Pancreas (tissue), 10 donors: ENCODE measurements around the gene SIK2. TPM values are rescaled to one million over a fixed set of nuclear protein-coding genes. Genes with fewer than 3 reads are reported as not detected.

Experiments
- ATAC-seq, 4 donors: fragments of 200-7000 bp; cut with Tn5 transposase; one replicate each; pipeline versions ENCODE4 v1.8.0 to v1.9.1; 2020; ENCODE audit warnings: mild to moderate bottlenecking in 4 of 4, moderate library complexity in 4 of 4
- DNase-seq, 6 donors: peaks; one replicate each; pipeline ENCODE4 v3.0.0-alpha.2; 2020
- FAIRE-seq: peaks from 2 replicates; lab custom pipeline; 2012; peaks lifted over from hg19 to GRCh38; lab: Jason Lieb, UNC
- H3K27ac ChIP-seq, 4 donors: fragments of 200-600 bp; sonication (generic); 1 replicate in 3 of 4; 2 replicates in 1 of 4; pipeline versions ENCODE4 v1.5.0 to v1.8.0; 2020
- H3K27me3 ChIP-seq, 4 donors: fragments of 200-600 bp; one replicate each; pipeline ENCODE4 v1.8.0; 2021
- H3K36me3 ChIP-seq, 3 donors: fragments of 200-600 bp; sonication (generic) in 1 of 3; one replicate each; pipeline versions ENCODE4 v1.5.0 to v1.8.0; 2020 to 2021
- H3K4me1 ChIP-seq, 3 donors: fragments of 200-600 bp; one replicate each; pipeline ENCODE4 v1.8.0; 2021
- H3K4me3 ChIP-seq, 4 donors: fragments of 200-600 bp; sonication (generic) in 2 of 4; one replicate each; pipeline versions ENCODE4 v1.5.0 to v1.8.0; 2020 to 2021
- H3K9me3 ChIP-seq, 4 donors: fragments of 200-600 bp; one replicate each; pipeline ENCODE4 v1.8.0; 2021
- WGBS, 2 donors: extraction: QIAGEN DNeasy Blood & Tissue Kit; methylation state at CpG; one replicate each; pipeline ENCODE4 v1.1.7; 2013; 5-methylcytosine and 5-hydroxymethylcytosine counted together
- intact Hi-C, 3 donors: fragments of 100-400 bp; cut with DNase I; formaldehyde crosslinking; loops; one replicate each; pipeline versions ENCODE4 v1.11.1 to v1.14.2; 2022
- polyA plus RNA-seq, 2 donors: library from polyadenylated mRNA; stranded (reverse); fragments of 200-250 nt; gene quantifications; one replicate each; pipeline ENCODE4 v1.2.3, GENCODE V29; 2013
- total RNA-seq, 6 donors: library from RNA; stranded (reverse); fragmentation: NEBNext Ultra II Directional in 4 of 6; extraction: Animal tissue kit (Norgen Biotek cat#: 25700) in 4 of 6; gene quantifications; one replicate each; pipeline versions ENCODE4 v1.2.1 to v1.2.4, GENCODE V29; 2021 to 2023
- TF ChIP-seq, protein P1 (sequence below), 4 donors: fragments of 200-600 bp; sonication (generic) in 3 of 4; IDR thresholded peaks; one replicate each; pipeline versions ENCODE4 v1.5.0 to v1.8.0; 2021; ENCODE audit warnings: antibody characterized with exemption in 4 of 4
- donor health status: healthy with polysubstance abuse.
- donor health status: DM: no; HTN: no; CAD: no; lungs with moderate emphysema.
- donor health status: DM: no; HTN: no; CAD: no.
- donor health status: control.
- donor health status: control.
- donor health status: Bipolar disorder and iron deficiency.
- donor health status: DM: yes; HTN: yes; CAD: no.
- donor health status: DM: no; HTN: no; CAD: no.
- donor health status: DM: no; HTN: no; CAD: no.
- donor health status: DM: yes; HTN: yes; CAD: no.

SIK2 gene
- total and polyA plus RNA-seq, 8 donors: 4.7 to 24.7 (median 17.5) TPM

- TF ChIP-seq, protein P1, sequence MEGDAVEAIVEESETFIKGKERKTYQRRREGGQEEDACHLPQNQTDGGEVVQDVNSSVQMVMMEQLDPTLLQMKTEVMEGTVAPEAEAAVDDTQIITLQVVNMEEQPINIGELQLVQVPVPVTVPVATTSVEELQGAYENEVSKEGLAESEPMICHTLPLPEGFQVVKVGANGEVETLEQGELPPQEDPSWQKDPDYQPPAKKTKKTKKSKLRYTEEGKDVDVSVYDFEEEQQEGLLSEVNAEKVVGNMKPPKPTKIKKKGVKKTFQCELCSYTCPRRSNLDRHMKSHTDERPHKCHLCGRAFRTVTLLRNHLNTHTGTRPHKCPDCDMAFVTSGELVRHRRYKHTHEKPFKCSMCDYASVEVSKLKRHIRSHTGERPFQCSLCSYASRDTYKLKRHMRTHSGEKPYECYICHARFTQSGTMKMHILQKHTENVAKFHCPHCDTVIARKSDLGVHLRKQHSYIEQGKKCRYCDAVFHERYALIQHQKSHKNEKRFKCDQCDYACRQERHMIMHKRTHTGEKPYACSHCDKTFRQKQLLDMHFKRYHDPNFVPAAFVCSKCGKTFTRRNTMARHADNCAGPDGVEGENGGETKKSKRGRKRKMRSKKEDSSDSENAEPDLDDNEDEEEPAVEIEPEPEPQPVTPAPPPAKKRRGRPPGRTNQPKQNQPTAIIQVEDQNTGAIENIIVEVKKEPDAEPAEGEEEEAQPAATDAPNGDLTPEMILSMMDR (IDR thresholded peaks at IDR 0.05): no peak
- H3K4me1 ChIP-seq: peaks cover 23 to 28% (median 27%) of the 10 kb centered on the region in 3 donors
- intact Hi-C loops: loop anchor here in 1 of 3 donors (10.0 kb wide), 1 partner anchor 79 kb away; no protein-coding TSS in a partner anchor
- DNase-seq (no peak), ATAC-seq (no peak), FAIRE-seq (no peak)
- H3K27me3 ChIP-seq: no peaks in the 10 kb centered on the region
- no peak overlapping the region for H3K4me3 ChIP-seq
- 74 to 90% methylated on average over 1 of the region's 1 CpG for WGBS, 2 donors
- H3K9me3 ChIP-seq: no peaks in the 10 kb centered on the region
- H3K27ac ChIP-seq: peak overlapping the region in 3 of 4 donors; percentile 13 to 50 (median 22)
- H3K36me3 ChIP-seq: peaks cover 0 to 18% (median 0%) of the 10 kb centered on the region in 3 donors
Observed at GRCh38 chr11:111703576-111703975, 101.3 kb downstream of the SIK2 start.

DNA sequence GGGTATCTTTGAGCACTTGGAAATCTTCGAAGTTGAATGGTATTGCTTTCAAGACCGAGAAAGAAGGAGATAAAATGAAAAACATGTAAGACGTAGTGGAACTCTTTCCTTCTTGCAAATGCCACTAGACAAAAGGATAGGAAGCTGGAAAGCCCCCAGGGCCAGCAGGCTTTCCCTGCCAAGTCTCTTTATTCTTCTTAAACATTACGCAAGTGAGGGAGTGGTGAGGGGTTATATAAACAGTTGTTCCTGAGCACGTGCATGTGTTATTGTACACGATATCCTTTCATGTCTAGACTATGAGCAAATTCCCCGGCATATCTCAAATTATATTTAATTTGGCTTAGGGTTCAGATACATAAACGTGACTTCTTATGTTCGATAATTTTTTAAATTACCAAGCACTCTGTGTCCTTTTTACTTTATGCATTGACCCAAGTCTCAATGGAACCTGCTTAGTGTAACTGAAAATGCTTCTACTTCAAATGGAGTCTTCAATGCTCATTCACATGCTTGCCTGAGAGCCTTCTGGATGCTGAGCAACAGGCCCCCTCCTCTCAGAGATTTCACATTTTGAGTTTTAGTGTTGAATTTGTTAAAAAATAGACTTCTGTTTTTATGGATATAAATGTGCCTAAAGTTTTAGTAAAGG lies 104.9 kb downstream of the SIK2 start:
- intact Hi-C loops: loop anchor here in 1 of 3 donors (10.0 kb wide), 1 partner anchor 82 kb away; no protein-coding TSS in a partner anchor
- Histone ChIP-seq H3K4me1 (peaks cover 23 to 27% (median 26%) of the 10 kb centered on the region in 3 donors), H3K27ac (peak overlapping the region; percentile 20 to 70 (median 49)), H3K36me3 (peaks cover 0 to 19% (median 0%) of the 10 kb centered on the region in 3 donors), H3K27me3 (no peaks in the 10 kb centered on the region), H3K9me3 (no peaks in the 10 kb centered on the region), H3K4me3 (no peak overlapping the region)
- FAIRE-seq: no peak
- TF ChIP-seq, protein P1 (IDR thresholded peaks at IDR 0.05): no peak
- peak; percentile 86 to 89 (median 87) for ATAC-seq
- peak in 4 of 6 donors; percentile 46 to 70 (median 66) for DNase-seq
- 26 to 27% methylated on average over 9 of the region's 9 CpGs for WGBS, 2 donors

GRCh38 chr11:111707691-111708067 lies 105.4 kb downstream of the SIK2 start:
- WGBS, 2 donors: 41 to 47% methylated on average over 5 of the region's 5 CpGs
- H3K4me1 ChIP-seq: peaks cover 23 to 26% (median 24%) of the 10 kb centered on the region in 3 donors
- H3K27me3 ChIP-seq: no peaks in the 10 kb centered on the region
- peak overlapping the region; percentile 20 to 70 (median 49) for H3K27ac ChIP-seq
- peaks cover 0 to 24% (median 4%) of the 10 kb centered on the region in 3 donors for H3K36me3 ChIP-seq
- intact Hi-C loops: loop anchor here in 1 of 3 donors (10.0 kb wide), 1 partner anchor 83 kb away; no protein-coding TSS in a partner anchor
- no peak for DNase-seq
- ATAC-seq: peak; percentile 19 to 63 (median 50)
- no peak overlapping the region for H3K4me3 ChIP-seq
- FAIRE-seq: no peak
- H3K9me3 ChIP-seq: no peaks in the 10 kb centered on the region
- TF ChIP-seq, protein P1 (IDR thresholded peaks at IDR 0.05): no peak

GRCh38 chr11:111714522-111714921 lies 112.3 kb downstream of the SIK2 start:
- no peaks in the 10 kb centered on the region for H3K9me3 ChIP-seq
- FAIRE-seq: no peak
- TF ChIP-seq, protein P1 (IDR thresholded peaks at IDR 0.05): no peak
- intact Hi-C loops: no loop called here
- H3K4me3 ChIP-seq: no peak overlapping the region
- peaks cover 0 to 11% (median 4%) of the 10 kb centered on the region in 3 donors for H3K36me3 ChIP-seq
- H3K4me1 ChIP-seq: peaks cover 6 to 12% (median 10%) of the 10 kb centered on the region in 3 donors
- no peak for DNase-seq
- no peaks in the 10 kb centered on the region for H3K27me3 ChIP-seq
- H3K27ac ChIP-seq: no peak overlapping the region
- ATAC-seq: no peak
- 91 to 97% methylated on average over 4 of the region's 4 CpGs for WGBS, 2 donors
